AG04450 (cell line): ENCODE measurements around the gene TBX15. TPM values are rescaled to one million over a fixed set of nuclear protein-coding genes. Genes with fewer than 3 reads are reported as not detected.

Experiments
- CTCF ChIA-PET: fragments of 300-600, 350-600 bp; formaldehyde crosslinking; extraction: SDS; loops from one replicate; lab custom pipeline; 2022; ENCODE audit warnings: antibody characterized with exemption, inconsistent platforms; lab: Charles Lee
- POLR2A ChIA-PET: fragments of 350-600 bp; formaldehyde crosslinking; extraction: SDS; loops from one replicate; lab custom pipeline; 2021; ENCODE audit warnings: antibody characterized with exemption, inconsistent platforms; lab: Yijun Ruan, JAX
- DNase-seq: peaks from one replicate; pipeline ENCODE4 v3.0.0-alpha.2; 2011; ENCODE audit warnings: low read depth, low spot score
- H3K27ac ChIP-seq: one replicate; pipeline ENCODE4 v1.5.1; 2012; ENCODE audit warnings: low read depth, low read length, control low read depth
- H3K27me3 ChIP-seq: one replicate; pipeline ENCODE4 v1.6.0; 2012; ENCODE audit warnings: low read length; ENCODE audit not compliant: control insufficient read depth, insufficient read depth
- H3K4me3 ChIP-seq: 2 replicates; pipeline ENCODE4 v1.5.1; 2011; ENCODE audit warnings: mild to moderate bottlenecking, low read depth, low read length, control low read depth
- H3K9me3 ChIP-seq: 2 replicates; pipeline ENCODE4 v1.5.1; 2012; ENCODE audit warnings: low read length; ENCODE audit not compliant: control insufficient read depth, insufficient read depth
- CTCF ChIP-seq: IDR thresholded peaks from 2 replicates; pipeline ENCODE4 v1.5.1; 2011; ENCODE audit warnings: low read depth, low read length, control low read depth, inconsistent platforms
- polyA plus RNA-seq: library from polyadenylated mRNA; depleted of rRNA; stranded (reverse); fragments of >200 nt; gene quantifications from 2 replicates; pipeline ENCODE4 v1.2.3, GENCODE V29; 2011

Gene TBX15
- polyA plus RNA-seq, 1 experiment: not detected

- no peak for TF ChIP-seq CTCF
- POLR2A ChIA-PET: no interaction called here
- DNase-seq: no peak
- CTCF ChIA-PET: no interaction called here
- H3K27ac ChIP-seq: no peak overlapping the region
- peaks cover 72% of the 10 kb centered on the region for H3K27me3 ChIP-seq
- peaks cover 14% of the 10 kb centered on the region for H3K9me3 ChIP-seq
- H3K4me3 ChIP-seq: no peak overlapping the region
These were observed 9.0 kb downstream of the TBX15 start for GRCh38 chr1:118978914-118979701.

GRCh38 chr1:118977600-118977999 lies 10.5 kb downstream of the TBX15 start:
- CTCF ChIA-PET: no interaction called here
- Histone ChIP-seq H3K27ac (no peak overlapping the region), H3K4me3 (no peak overlapping the region), H3K9me3 (no peaks in the 10 kb centered on the region), H3K27me3 (peaks cover 60% of the 10 kb centered on the region)
- DNase-seq: no peak
- POLR2A ChIA-PET: no interaction called here
- no peak for TF ChIP-seq CTCF

GRCh38 chr1:118974661-118975060 lies 13.5 kb downstream of the TBX15 start:
- TF ChIP-seq CTCF: no peak
- no peaks in the 10 kb centered on the region for H3K9me3 ChIP-seq
- peaks cover 36% of the 10 kb centered on the region for H3K27me3 ChIP-seq
- ChIA-PET CTCF (no interaction called here), POLR2A (no interaction called here)
- no peak overlapping the region for H3K27ac ChIP-seq
- H3K4me3 ChIP-seq: no peak overlapping the region
- DNase-seq: no peak

- CTCF ChIA-PET: no interaction called here
These were observed 14.5 kb downstream of the TBX15 start for GRCh38 chr1:118973531-118974137.

More at GRCh38 chr1:118973531-118974137, 14.5 kb downstream of the TBX15 start:
- DNase-seq: no peak
- Histone ChIP-seq H3K27ac (no peak overlapping the region), H3K4me3 (no peak overlapping the region), H3K9me3 (no peaks in the 10 kb centered on the region), H3K27me3 (peaks cover 26% of the 10 kb centered on the region)
- POLR2A ChIA-PET: no interaction called here
- no peak for TF ChIP-seq CTCF
